ENCODE results near the gene MX1.

Gene MX1

DNA sequence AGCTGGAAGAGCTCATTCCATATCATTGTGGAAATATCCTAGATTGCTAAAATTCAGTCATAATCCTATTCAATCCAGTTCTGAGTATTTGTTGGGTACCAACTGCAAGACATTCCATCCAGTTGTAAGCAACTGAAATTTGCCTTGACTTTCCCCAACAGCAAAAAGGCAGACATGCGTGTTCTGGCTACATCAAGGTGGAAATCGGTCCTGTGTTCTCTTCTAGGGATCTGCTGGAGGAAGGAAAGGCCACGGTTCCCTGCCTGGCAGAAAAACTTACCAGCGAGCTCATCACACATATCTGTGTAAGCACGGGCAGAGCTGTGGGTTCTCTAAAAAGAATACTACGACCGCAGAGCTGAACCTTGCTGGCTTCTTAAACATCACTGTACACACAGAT, 17.5 kb downstream of the MX1 start:
- TF ChIP-seq, protein P1, sequence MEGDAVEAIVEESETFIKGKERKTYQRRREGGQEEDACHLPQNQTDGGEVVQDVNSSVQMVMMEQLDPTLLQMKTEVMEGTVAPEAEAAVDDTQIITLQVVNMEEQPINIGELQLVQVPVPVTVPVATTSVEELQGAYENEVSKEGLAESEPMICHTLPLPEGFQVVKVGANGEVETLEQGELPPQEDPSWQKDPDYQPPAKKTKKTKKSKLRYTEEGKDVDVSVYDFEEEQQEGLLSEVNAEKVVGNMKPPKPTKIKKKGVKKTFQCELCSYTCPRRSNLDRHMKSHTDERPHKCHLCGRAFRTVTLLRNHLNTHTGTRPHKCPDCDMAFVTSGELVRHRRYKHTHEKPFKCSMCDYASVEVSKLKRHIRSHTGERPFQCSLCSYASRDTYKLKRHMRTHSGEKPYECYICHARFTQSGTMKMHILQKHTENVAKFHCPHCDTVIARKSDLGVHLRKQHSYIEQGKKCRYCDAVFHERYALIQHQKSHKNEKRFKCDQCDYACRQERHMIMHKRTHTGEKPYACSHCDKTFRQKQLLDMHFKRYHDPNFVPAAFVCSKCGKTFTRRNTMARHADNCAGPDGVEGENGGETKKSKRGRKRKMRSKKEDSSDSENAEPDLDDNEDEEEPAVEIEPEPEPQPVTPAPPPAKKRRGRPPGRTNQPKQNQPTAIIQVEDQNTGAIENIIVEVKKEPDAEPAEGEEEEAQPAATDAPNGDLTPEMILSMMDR (IDR thresholded peaks at IDR 0.05) = no peak
- DNase-seq (ENCODE audit: low spot score) = no peak
- Histone ChIP-seq H3K27ac (no peak overlapping the region), H3K4me3 (no peak overlapping the region)

- H3K4me3 ChIP-seq = no peak overlapping the region
- no peak for DNase-seq (ENCODE audit: low spot score)
- TF ChIP-seq, protein P1 (IDR thresholded peaks at IDR 0.05) = no peak
- H3K27ac ChIP-seq = no peak overlapping the region
These were observed 18.8 kb downstream of the MX1 start for GRCh38 chr21:41444703-41445464.

DNA sequence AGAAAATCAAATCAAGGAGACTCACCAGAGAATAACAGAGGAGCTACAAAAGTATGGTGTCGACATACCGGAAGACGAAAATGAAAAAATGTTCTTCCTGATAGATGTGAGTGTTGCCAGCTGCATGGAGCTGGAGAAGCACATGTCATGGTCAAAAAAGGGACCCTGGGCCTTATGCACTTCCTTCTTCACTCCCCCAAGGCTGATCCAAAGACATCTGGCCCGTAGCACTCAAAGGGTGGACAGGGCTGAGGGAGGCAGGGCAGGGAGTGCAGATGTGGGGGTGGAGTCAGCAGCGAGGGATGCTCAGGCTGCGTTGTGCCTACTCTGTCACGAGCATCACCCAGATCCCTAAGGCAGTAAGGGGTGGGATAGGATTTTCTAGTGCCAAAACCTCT, 19.4 kb downstream of the MX1 start:
- no peak overlapping the region for H3K27ac ChIP-seq
- TF ChIP-seq, protein P1 (IDR thresholded peaks at IDR 0.05) = no peak
- no peak for DNase-seq (ENCODE audit: low spot score)
- no peak overlapping the region for H3K4me3 ChIP-seq

DNA sequence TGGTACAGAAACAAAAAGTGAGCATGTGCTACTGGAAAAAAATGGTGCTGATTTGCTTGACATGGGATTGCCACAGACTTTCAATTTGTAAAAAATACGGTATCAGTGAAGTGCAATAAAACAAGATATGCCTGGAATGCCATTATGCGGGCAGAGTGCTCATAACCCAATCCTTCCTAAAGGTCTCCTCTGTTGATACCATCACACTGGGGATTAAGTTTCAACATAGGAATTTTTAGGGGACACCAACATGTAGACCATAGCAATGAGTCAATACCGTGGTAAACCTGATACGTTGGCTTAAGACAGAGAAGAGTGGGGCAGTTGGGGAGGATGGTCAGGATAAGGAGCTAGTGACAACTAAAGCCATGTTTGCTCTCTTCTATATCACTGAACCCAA, 20.5 kb downstream of the MX1 start:
- H3K4me3 ChIP-seq = no peak overlapping the region
- DNase-seq (ENCODE audit: low spot score) = no peak
- H3K27ac ChIP-seq = no peak overlapping the region
- TF ChIP-seq, protein P1 (IDR thresholded peaks at IDR 0.05) = no peak

- H3K27ac ChIP-seq = no peak overlapping the region
- H3K4me3 ChIP-seq = no peak overlapping the region
- TF ChIP-seq, protein P1 (IDR thresholded peaks at IDR 0.05) = no peak
- no peak for DNase-seq (ENCODE audit: low spot score)
These were observed 21.3 kb downstream of the MX1 start for GRCh38 chr21:41447356-41447755.

- DNase-seq (ENCODE audit: low spot score) = no peak
- Histone ChIP-seq H3K4me3 (no peak overlapping the region), H3K27ac (no peak overlapping the region)
- TF ChIP-seq, protein P1 (IDR thresholded peaks at IDR 0.05) = no peak
These were observed 23.6 kb downstream of the MX1 start for GRCh38 chr21:41449613-41450012.

Measured in coronary artery (tissue), 2 donors.